ENCODE data around the gene ACVRL1.

The ACVRL1 gene

GRCh38 chr12:51971679-51972421, 64.5 kb downstream of the ACVRL1 start:
- no peak for DNase-seq

- no peak for DNase-seq
Measured at GRCh38 chr12:51972422-51972812, 65.1 kb downstream of the ACVRL1 start.

- no peak for DNase-seq
Measured at GRCh38 chr12:51972849-51973273, 65.6 kb downstream of the ACVRL1 start.

Data from NCI-H2029 (cell line).